Upper lobe of left lung (tissue), 6 donors: Measurements from ENCODE around the gene GADD45G. TPM values are rescaled to one million over a fixed set of nuclear protein-coding genes. Genes with fewer than 3 reads are reported as not detected.

ENCODE experiments used
- ATAC-seq, 2 donors: fragments of 200-7000 bp; cut with Tn5 transposase; one replicate each; pipeline ENCODE4 v1.9.1; 2022; ENCODE audit warnings: mild to moderate bottlenecking in 2 of 2, moderate library complexity in 2 of 2; ENCODE audit not compliant: low FRiP score in 2 of 2
- DNase-seq, 2 donors: peaks; one replicate each; pipeline ENCODE4 v3.0.0-alpha.2; 2019 to 2020
- H3K27ac ChIP-seq, 4 donors: fragments of 200-600 bp; sonication (generic); one replicate each; pipeline ENCODE4 v1.5.1; 2016 to 2019
- H3K27me3 ChIP-seq, 4 donors: fragments of 200-600 bp; sonication (generic); one replicate each; pipeline ENCODE4 v1.5.1; 2017 to 2019
- H3K36me3 ChIP-seq, 4 donors: fragments of 200-600 bp; sonication (generic); one replicate each; pipeline ENCODE4 v1.5.1; 2016 to 2019
- H3K4me1 ChIP-seq, 4 donors: fragments of 200-600 bp; sonication (generic); one replicate each; pipeline ENCODE4 v1.5.1; 2018 to 2019
- H3K4me3 ChIP-seq, 4 donors: fragments of 200-600 bp; sonication (generic); one replicate each; pipeline ENCODE4 v1.5.1; 2017 to 2019; ENCODE audit warnings: mild to moderate bottlenecking in 2 of 4, moderate library complexity in 1 of 4
- H3K9me3 ChIP-seq, 4 donors: fragments of 200-600 bp; sonication (generic); one replicate each; pipeline ENCODE4 v1.5.1; 2018 to 2019
- EP300 ChIP-seq, 4 donors: sonication (generic); formaldehyde crosslinking; IDR thresholded peaks; one replicate each; pipeline ENCODE4 v1.5.1; 2017; ENCODE audit warnings: antibody characterized with exemption in 4 of 4, control low read depth in 2 of 4
- POLR2A ChIP-seq, 4 donors: fragments of 450-650 bp; IDR thresholded peaks; one replicate each; pipeline ENCODE4 v1.5.1; 2016 to 2017; ENCODE audit warnings: antibody characterized with exemption in 4 of 4, mild to moderate bottlenecking in 2 of 4
- POLR2AphosphoS5 ChIP-seq, 2 donors: sonication (generic); formaldehyde crosslinking; IDR thresholded peaks; one replicate each; pipeline ENCODE4 v1.5.1; 2017; ENCODE audit warnings: antibody characterized with exemption in 2 of 2
- WGBS, 2 donors: methylation state at CpG; one replicate each; pipeline ENCODE4 v1.1.5; 2017 to 2018; 5-methylcytosine and 5-hydroxymethylcytosine counted together
- total RNA-seq, 6 donors: library from RNA; depleted of rRNA in 4 of 6; stranded (reverse); fragments of >200 nt in 4 of 6; gene quantifications; one replicate each; pipeline versions ENCODE4 v1.1.0 to v1.2.1, GENCODE V29; 2016 to 2021
- TF ChIP-seq, protein P1 (sequence below), 6 experiments: fragments of 450-650 bp in 4 of 6; fragments of 200-600 bp in 2 of 6; sonication (generic) in 2 of 6; IDR thresholded peaks; one replicate each; pipeline ENCODE4 v1.5.1; 2016 to 2019; ENCODE audit warnings: antibody characterized with exemption in 6 of 6
- donor health status: DM: no; HTN: no; CAD: no; lungs with moderate emphysema.
- donor health status: DM: no; HTN: yes; CAD: no; lungs with severe emphysema.

Gene GADD45G
- total RNA-seq, 6 donors from 2014 or later: 12.6 to 46.1 (median 20.1) TPM

DNA sequence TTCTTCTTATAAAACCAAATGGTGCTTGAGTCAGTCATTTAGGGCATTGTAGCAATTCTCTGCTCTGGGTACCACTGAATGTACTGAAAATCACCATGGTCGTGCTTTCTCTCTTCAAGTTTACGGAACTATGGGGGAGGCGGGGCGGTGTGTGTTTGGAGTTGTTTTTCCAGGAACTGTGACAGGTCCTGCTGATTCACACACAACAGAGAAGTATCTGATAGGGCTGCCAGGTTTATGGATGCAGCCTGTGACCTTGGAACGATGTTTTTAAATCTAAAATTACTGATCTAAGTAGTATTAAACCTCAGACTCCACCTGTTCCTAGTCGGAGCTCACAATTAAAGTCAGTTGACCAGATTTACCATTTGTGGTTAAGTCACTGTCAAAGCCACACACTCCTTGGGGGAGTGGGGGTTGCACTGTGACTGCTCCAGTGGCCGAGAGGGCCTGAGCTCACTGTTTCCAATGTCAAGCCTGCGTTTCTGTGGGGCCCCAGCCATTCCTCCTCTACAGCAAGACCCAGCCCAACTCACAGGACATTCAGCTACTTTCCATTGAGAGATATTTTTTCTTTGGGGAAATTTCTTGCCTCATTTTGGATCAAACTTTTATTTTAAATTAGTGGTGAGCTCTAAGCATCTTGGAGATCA lies 44.4 kb downstream of the GADD45G start:
- Histone ChIP-seq H3K4me3 (no peak overlapping the region), H3K27me3 (no peaks in the 10 kb centered on the region), H3K27ac (no peak overlapping the region), H3K36me3 (no peaks in the 10 kb centered on the region), H3K9me3 (no peaks in the 10 kb centered on the region), H3K4me1 (peaks cover 0 to 4% (median 0%) of the 10 kb centered on the region in 4 donors)
- WGBS, 2 donors: 84 to 88% methylated on average over 8 of the region's 8 CpGs
- TF ChIP-seq POLR2AphosphoS5 (IDR thresholded peaks at IDR 0.05) (no peak), EP300 (IDR thresholded peaks at IDR 0.05) (no peak), POLR2A (IDR thresholded peaks at IDR 0.05) (no peak)
- TF ChIP-seq, protein P1, sequence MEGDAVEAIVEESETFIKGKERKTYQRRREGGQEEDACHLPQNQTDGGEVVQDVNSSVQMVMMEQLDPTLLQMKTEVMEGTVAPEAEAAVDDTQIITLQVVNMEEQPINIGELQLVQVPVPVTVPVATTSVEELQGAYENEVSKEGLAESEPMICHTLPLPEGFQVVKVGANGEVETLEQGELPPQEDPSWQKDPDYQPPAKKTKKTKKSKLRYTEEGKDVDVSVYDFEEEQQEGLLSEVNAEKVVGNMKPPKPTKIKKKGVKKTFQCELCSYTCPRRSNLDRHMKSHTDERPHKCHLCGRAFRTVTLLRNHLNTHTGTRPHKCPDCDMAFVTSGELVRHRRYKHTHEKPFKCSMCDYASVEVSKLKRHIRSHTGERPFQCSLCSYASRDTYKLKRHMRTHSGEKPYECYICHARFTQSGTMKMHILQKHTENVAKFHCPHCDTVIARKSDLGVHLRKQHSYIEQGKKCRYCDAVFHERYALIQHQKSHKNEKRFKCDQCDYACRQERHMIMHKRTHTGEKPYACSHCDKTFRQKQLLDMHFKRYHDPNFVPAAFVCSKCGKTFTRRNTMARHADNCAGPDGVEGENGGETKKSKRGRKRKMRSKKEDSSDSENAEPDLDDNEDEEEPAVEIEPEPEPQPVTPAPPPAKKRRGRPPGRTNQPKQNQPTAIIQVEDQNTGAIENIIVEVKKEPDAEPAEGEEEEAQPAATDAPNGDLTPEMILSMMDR (IDR thresholded peaks at IDR 0.05): no peak
- ATAC-seq: no peak
- no peak for DNase-seq

- Histone ChIP-seq H3K4me1 (peaks cover 8 to 33% (median 18%) of the 10 kb centered on the region in 4 donors), H3K36me3 (no peaks in the 10 kb centered on the region), H3K27ac (peak overlapping the region in 2 of 4 donors; percentile 15 to 60), H3K4me3 (no peak overlapping the region), H3K27me3 (no peaks in the 10 kb centered on the region), H3K9me3 (no peaks in the 10 kb centered on the region)
- WGBS, 2 donors: 74 to 76% methylated on average over 7 of the region's 7 CpGs
- ATAC-seq (no peak), DNase-seq (no peak)
- TF ChIP-seq EP300 (IDR thresholded peaks at IDR 0.05) (no peak), POLR2AphosphoS5 (IDR thresholded peaks at IDR 0.05) (no peak), POLR2A (IDR thresholded peaks at IDR 0.05) (no peak)
- TF ChIP-seq, protein P1 (IDR thresholded peaks at IDR 0.05): no peak
These were observed 49.3 kb downstream of the GADD45G start for GRCh38 chr9:89654025-89654662.

GRCh38 chr9:89655056-89655989 lies 50.5 kb downstream of the GADD45G start:
- Histone ChIP-seq H3K27me3 (no peaks in the 10 kb centered on the region), H3K27ac (peak overlapping the region in 3 of 4 donors; percentile 45 to 62 (median 60)), H3K9me3 (no peaks in the 10 kb centered on the region), H3K36me3 (no peaks in the 10 kb centered on the region), H3K4me1 (peaks cover 19 to 44% (median 27%) of the 10 kb centered on the region in 4 donors), H3K4me3 (no peak overlapping the region)
- whole genome bisulfite sequencing, 2 donors: 79 to 88% methylated on average over 17 of the region's 17 CpGs
- ATAC-seq: peak; percentile 18 to 23
- TF ChIP-seq POLR2A (IDR thresholded peaks at IDR 0.05): no peak
- TF ChIP-seq, protein P1 (IDR thresholded peaks at IDR 0.05): no peak
- TF ChIP-seq EP300 (IDR thresholded peaks at IDR 0.05): no peak
- TF ChIP-seq POLR2AphosphoS5 (IDR thresholded peaks at IDR 0.05): no peak
- DNase-seq: no peak

Other genes with a start within 250 kb of the GADD45G start
- 10 to 100 TPM; 24.6 to 61.3 (median 41.8) TPM for gene SEMA4D, start 106.9 kb upstream of the GADD45G start, total RNA-seq